ENCODE results near the gene ATN1.

- TF ChIP-seq CTCF (IDR thresholded peaks at IDR 0.05; ENCODE audit: control extremely low read depth in 1 of 3, insufficient read depth in 1 of 3, low read depth in 1 of 3, low read length in 3 of 3) (no peak), RAD21 (IDR thresholded peaks at IDR 0.05 in 1 of 2, conservative IDR thresholded peaks at IDR 0.05 in 1 of 2; ENCODE audit: low read depth in 2 of 2, low read length in 2 of 2) (no peak), POLR2AphosphoS5 (IDR thresholded peaks at IDR 0.05; ENCODE audit: low read depth, low read length) (no peak), MAFK (IDR thresholded peaks at IDR 0.05; ENCODE audit: low read depth, low read length) (no peak), NRF1 (IDR thresholded peaks at IDR 0.05; ENCODE audit: low read depth, low read length) (no peak), CEBPB (IDR thresholded peaks at IDR 0.05; ENCODE audit: low read depth, low read length) (no peak), YY1 (IDR thresholded peaks at IDR 0.05; ENCODE audit: low read depth, low read length) (no peak), TAF7 (optimal IDR thresholded peaks at IDR 0.05; ENCODE audit: borderline replicate concordance, low read depth, low read length) (no peak), EZH2 (IDR thresholded peaks at IDR 0.05; ENCODE audit: low read depth, low read length, severe bottlenecking) (no peak)
- TF ChIP-seq, protein P1, sequence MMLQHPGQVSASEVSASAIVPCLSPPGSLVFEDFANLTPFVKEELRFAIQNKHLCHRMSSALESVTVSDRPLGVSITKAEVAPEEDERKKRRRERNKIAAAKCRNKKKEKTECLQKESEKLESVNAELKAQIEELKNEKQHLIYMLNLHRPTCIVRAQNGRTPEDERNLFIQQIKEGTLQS (IDR thresholded peaks at IDR 0.05; ENCODE audit: insufficient read depth, low read depth, low read length), result no peak
These were observed 53.6 kb downstream of the ATN1 start for GRCh38 chr12:6981152-6982052.

All from H1 (cell line).